ENCODE data around the gene LTF. TPM values are rescaled to one million over a fixed set of nuclear protein-coding genes. Genes with fewer than 3 reads are reported as not detected.

The LTF gene
- total and polyA plus RNA-seq, 2 experiments from 2014 or later: 0.73 to 1.3 TPM

DNA sequence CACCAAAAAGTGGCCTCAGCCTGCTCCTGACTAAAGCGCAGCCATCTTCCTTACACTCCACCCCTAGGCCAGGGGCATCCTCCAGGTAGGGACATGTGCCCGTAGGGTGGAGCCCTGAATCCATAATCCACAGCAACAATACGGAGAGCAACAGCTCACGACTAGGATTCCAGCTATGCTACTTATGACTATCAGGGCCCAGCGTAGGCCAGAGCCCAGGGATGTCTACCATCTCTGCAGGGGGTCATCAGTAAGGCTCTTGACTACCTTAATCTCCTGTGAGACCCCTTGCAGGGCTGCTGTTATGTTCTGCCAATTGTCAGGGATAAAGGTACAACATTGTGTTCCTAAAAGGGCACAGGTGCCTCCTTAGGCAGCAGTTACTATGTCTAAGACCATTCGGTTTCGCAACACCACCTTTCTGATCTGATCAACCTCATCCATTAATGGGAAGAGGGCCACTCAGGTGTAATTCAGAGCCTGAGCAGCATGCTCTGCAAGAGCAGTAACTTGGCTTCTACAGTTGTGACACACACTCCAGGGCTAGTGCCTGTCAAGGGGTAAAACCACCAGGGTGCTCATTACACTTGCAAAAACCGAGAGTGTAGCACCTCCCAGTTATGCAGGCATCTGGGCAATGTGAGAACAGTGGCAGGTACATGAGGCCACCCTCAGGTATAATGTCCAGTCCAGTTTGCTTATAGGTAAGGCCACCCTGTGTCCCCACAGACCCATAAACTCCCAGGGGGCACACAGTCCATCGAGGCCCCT lies 46.7 kb downstream of the LTF start:
- Histone ChIP-seq H3K4me1 (ENCODE audit: insufficient read depth) (no peaks in the 10 kb centered on the region), H3K36me3 (ENCODE audit: insufficient read depth) (no peaks in the 10 kb centered on the region), H4K20me1 (replicated peaks; ENCODE audit: insufficient read depth) (no peaks in the 10 kb centered on the region), H2AFZ (no peak overlapping the region), H3F3A (replicated peaks; ENCODE audit: low read depth) (no peaks in the 10 kb centered on the region), H3K4me3 (no peak overlapping the region), H3K4me2 (no peak overlapping the region), H3K27ac (ENCODE audit: low read depth) (no peak overlapping the region), H3K79me2 (replicated peaks; ENCODE audit: insufficient read depth) (no peaks in the 10 kb centered on the region), H3K27me3 (ENCODE audit: insufficient read depth) (no peaks in the 10 kb centered on the region), H3K9me2 (ENCODE audit: insufficient read depth) (no peaks in the 10 kb centered on the region)
- Mint-ChIP-seq H3K27me3 (ENCODE audit: insufficient read depth, low read depth, poor library complexity) (no peaks in the 10 kb centered on the region), H3K9me3 (no peaks in the 10 kb centered on the region), H3K36me3 (ENCODE audit: low read depth) (no peaks in the 10 kb centered on the region), H3K4me3 (no peak overlapping the region), H3K27ac (no peak overlapping the region), H3K4me1 (peaks cover 17% of the 10 kb centered on the region; the same call in 2 of the 3 replicates)
- peak; percentile 27 for DNase-seq (ENCODE audit: low spot score)
- TF ChIP-seq EZH2 (IDR thresholded peaks at IDR 0.05; ENCODE audit: low read depth, unreplicated experiment): no peak
- ATAC-seq: peak; percentile 82

DNA sequence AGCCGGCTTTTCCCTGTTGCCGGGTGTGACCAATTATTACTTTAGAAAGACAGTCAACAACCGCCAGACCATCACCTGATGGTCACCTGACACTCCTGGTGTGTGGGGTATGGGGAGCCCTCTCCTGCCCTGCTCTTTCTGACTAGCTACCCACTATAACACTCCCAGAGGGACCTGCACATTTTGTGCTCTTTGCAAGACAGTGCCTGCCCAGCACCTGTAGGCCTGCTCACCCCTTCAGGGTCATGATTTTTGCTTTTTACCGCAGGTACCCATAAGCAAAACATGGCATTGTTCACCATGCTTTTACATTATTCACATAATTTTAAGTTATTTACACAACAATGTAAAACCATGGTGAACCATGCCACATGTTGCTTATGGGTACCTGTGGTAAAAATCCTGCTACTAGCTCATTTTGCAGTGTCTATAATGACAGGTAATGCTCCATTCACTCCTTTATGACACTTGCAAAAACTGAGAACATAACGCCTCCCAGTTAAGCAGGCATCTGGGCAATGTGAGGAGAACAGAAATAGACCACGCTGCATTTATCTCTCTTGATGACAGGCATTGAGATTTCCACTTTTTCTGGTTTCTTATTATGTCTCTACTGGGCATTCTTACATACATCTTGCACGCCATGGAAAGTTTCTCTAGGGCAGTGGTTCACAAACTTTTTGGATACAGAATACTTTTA lies 47.7 kb downstream of the LTF start:
- no peak for ATAC-seq
- H3K4me2 ChIP-seq: no peak overlapping the region

DNA sequence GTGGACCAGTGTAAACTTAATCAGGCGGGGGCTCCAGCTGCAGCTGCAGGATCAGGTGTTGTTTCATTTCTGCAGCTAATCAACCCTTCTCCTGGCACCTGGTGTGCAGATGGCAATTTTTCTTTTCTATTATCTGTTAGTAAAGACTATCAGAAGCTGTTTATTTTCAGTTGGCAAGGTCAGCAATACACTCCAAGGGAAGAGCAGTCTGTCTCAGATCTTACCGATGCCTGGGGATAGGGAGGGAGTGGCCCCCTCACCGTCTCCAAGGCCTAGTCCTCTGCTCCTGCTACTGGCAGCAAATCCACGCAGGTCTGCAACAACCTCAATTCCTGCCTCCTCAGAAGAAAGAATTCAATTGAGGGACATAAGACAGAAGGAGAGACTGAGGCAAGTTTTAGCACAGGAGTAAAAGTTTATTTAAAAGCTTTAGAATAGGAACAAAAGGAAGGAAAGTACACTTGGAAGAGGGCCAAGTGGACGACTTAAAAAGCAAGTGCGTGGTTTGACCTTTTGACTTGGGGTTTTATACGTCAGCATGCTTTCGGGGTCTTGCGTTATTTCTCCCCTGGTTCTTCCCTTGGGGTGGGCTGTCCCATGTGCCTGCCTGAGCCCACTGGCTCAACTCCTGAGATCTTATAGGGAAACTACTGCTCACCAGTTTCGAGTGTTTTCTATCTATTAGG lies 48.4 kb downstream of the LTF start:
- no peak overlapping the region for H3K4me2 ChIP-seq
- no peak overlapping the region for H3K27ac Mint-ChIP-seq
- H3K9me3 Mint-ChIP-seq: no peaks in the 10 kb centered on the region
- no peaks in the 10 kb centered on the region for H3K9me2 ChIP-seq (ENCODE audit: insufficient read depth)
- no peak overlapping the region for H3K4me3 ChIP-seq
- no peak overlapping the region; the same call in 1 of the 2 replicates for H2AFZ ChIP-seq
- H4K20me1 ChIP-seq (replicated peaks; ENCODE audit: insufficient read depth): no peaks in the 10 kb centered on the region
- H3K4me1 ChIP-seq (ENCODE audit: insufficient read depth): no peaks in the 10 kb centered on the region
- DNase-seq (ENCODE audit: low spot score): no peak
- peaks cover 17% of the 10 kb centered on the region; the same call in 2 of the 3 replicates for H3K4me1 Mint-ChIP-seq
- no peaks in the 10 kb centered on the region for H3K36me3 ChIP-seq (ENCODE audit: insufficient read depth)
- no peak overlapping the region for H3K4me3 Mint-ChIP-seq
- H3K79me2 ChIP-seq (replicated peaks; ENCODE audit: insufficient read depth): no peaks in the 10 kb centered on the region
- no peaks in the 10 kb centered on the region for H3K27me3 ChIP-seq (ENCODE audit: insufficient read depth)
- ATAC-seq: no peak
- no peaks in the 10 kb centered on the region for H3F3A ChIP-seq (replicated peaks; ENCODE audit: low read depth)
- H3K36me3 Mint-ChIP-seq (ENCODE audit: low read depth): no peaks in the 10 kb centered on the region
- no peaks in the 10 kb centered on the region for H3K27me3 Mint-ChIP-seq (ENCODE audit: insufficient read depth, low read depth, poor library complexity)
- no peak overlapping the region for H3K27ac ChIP-seq (ENCODE audit: low read depth)
- TF ChIP-seq NANOG (IDR thresholded peaks at IDR 0.05; ENCODE audit: borderline replicate concordance): no peak
- TF ChIP-seq, protein P1, sequence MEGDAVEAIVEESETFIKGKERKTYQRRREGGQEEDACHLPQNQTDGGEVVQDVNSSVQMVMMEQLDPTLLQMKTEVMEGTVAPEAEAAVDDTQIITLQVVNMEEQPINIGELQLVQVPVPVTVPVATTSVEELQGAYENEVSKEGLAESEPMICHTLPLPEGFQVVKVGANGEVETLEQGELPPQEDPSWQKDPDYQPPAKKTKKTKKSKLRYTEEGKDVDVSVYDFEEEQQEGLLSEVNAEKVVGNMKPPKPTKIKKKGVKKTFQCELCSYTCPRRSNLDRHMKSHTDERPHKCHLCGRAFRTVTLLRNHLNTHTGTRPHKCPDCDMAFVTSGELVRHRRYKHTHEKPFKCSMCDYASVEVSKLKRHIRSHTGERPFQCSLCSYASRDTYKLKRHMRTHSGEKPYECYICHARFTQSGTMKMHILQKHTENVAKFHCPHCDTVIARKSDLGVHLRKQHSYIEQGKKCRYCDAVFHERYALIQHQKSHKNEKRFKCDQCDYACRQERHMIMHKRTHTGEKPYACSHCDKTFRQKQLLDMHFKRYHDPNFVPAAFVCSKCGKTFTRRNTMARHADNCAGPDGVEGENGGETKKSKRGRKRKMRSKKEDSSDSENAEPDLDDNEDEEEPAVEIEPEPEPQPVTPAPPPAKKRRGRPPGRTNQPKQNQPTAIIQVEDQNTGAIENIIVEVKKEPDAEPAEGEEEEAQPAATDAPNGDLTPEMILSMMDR (conservative IDR thresholded peaks at IDR 0.05; ENCODE audit: low read depth in 2 of 2): no peak
- no peak for TF ChIP-seq CREB1 (CRISPR knock-in tag; IDR thresholded peaks at IDR 0.05; ENCODE audit: low read depth)
- no peak for TF ChIP-seq ZNF114 (CRISPR knock-in tag; IDR thresholded peaks at IDR 0.05)
- TF ChIP-seq, protein P2, sequence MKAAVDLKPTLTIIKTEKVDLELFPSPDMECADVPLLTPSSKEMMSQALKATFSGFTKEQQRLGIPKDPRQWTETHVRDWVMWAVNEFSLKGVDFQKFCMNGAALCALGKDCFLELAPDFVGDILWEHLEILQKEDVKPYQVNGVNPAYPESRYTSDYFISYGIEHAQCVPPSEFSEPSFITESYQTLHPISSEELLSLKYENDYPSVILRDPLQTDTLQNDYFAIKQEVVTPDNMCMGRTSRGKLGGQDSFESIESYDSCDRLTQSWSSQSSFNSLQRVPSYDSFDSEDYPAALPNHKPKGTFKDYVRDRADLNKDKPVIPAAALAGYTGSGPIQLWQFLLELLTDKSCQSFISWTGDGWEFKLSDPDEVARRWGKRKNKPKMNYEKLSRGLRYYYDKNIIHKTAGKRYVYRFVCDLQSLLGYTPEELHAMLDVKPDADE (IDR thresholded peaks at IDR 0.05): no peak
- TF ChIP-seq JUNB (IDR thresholded peaks at IDR 0.05; ENCODE audit: unreplicated experiment): no peak
- TF ChIP-seq, protein P3, sequence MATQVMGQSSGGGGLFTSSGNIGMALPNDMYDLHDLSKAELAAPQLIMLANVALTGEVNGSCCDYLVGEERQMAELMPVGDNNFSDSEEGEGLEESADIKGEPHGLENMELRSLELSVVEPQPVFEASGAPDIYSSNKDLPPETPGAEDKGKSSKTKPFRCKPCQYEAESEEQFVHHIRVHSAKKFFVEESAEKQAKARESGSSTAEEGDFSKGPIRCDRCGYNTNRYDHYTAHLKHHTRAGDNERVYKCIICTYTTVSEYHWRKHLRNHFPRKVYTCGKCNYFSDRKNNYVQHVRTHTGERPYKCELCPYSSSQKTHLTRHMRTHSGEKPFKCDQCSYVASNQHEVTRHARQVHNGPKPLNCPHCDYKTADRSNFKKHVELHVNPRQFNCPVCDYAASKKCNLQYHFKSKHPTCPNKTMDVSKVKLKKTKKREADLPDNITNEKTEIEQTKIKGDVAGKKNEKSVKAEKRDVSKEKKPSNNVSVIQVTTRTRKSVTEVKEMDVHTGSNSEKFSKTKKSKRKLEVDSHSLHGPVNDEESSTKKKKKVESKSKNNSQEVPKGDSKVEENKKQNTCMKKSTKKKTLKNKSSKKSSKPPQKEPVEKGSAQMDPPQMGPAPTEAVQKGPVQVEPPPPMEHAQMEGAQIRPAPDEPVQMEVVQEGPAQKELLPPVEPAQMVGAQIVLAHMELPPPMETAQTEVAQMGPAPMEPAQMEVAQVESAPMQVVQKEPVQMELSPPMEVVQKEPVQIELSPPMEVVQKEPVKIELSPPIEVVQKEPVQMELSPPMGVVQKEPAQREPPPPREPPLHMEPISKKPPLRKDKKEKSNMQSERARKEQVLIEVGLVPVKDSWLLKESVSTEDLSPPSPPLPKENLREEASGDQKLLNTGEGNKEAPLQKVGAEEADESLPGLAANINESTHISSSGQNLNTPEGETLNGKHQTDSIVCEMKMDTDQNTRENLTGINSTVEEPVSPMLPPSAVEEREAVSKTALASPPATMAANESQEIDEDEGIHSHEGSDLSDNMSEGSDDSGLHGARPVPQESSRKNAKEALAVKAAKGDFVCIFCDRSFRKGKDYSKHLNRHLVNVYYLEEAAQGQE (IDR thresholded peaks at IDR 0.05; ENCODE audit: unreplicated experiment): no peak
- TF ChIP-seq STAT1 (IDR thresholded peaks at IDR 0.05; ENCODE audit: unreplicated experiment): no peak

More for the DNA sequence above, 47.7 kb downstream of the LTF start:
- Histone ChIP-seq H3K4me3 (no peak overlapping the region), H3K36me3 (ENCODE audit: insufficient read depth) (no peaks in the 10 kb centered on the region), H3K4me1 (ENCODE audit: insufficient read depth) (no peaks in the 10 kb centered on the region), H3K9me2 (ENCODE audit: insufficient read depth) (no peaks in the 10 kb centered on the region), H3K27ac (ENCODE audit: low read depth) (no peak overlapping the region), H4K20me1 (replicated peaks; ENCODE audit: insufficient read depth) (no peaks in the 10 kb centered on the region), H3K27me3 (ENCODE audit: insufficient read depth) (no peaks in the 10 kb centered on the region), H3F3A (replicated peaks; ENCODE audit: low read depth) (no peaks in the 10 kb centered on the region), H2AFZ (no peak overlapping the region; the same call in 1 of the 2 replicates), H3K79me2 (replicated peaks; ENCODE audit: insufficient read depth) (no peaks in the 10 kb centered on the region)
- TF ChIP-seq ZNF331 (CRISPR knock-in tag; IDR thresholded peaks at IDR 0.05; ENCODE audit: low read depth): no peak
- no peak for TF ChIP-seq EZH2 (IDR thresholded peaks at IDR 0.05; ENCODE audit: low read depth, unreplicated experiment)
- no peak for TF ChIP-seq CREB1 (CRISPR knock-in tag; IDR thresholded peaks at IDR 0.05; ENCODE audit: low read depth)
- Mint-ChIP-seq H3K27me3 (ENCODE audit: insufficient read depth, low read depth, poor library complexity) (no peaks in the 10 kb centered on the region), H3K36me3 (ENCODE audit: low read depth) (no peaks in the 10 kb centered on the region), H3K4me3 (no peak overlapping the region), H3K9me3 (no peaks in the 10 kb centered on the region), H3K27ac (no peak overlapping the region), H3K4me1 (peaks cover 17% of the 10 kb centered on the region; the same call in 2 of the 3 replicates)
- DNase-seq (ENCODE audit: low spot score): no peak
